H4 (cell line): ENCODE measurements around the gene PYGO2. TPM values are rescaled to one million over a fixed set of nuclear protein-coding genes. Genes with fewer than 3 reads are reported as not detected.
"Not testable (repeated sequence)": the region's sequence is repeated elsewhere in the genome, so short reads cannot be mapped to it uniquely, and the experiment has no call there.

Source experiments
- DNase-seq: peaks from one replicate; pipeline ENCODE4 v3.0.0-alpha.2; 2015; ENCODE audit warnings: low spot score
- total RNA-seq: library from RNA; depleted of rRNA; stranded (reverse); fragments of >200 nt; shearing (Covaris generic); gene quantifications from 2 replicates; pipeline ENCODE4 v1.2.3, GENCODE V29; 2014; rRNA removed

PYGO2 gene
- total RNA-seq, 1 experiment from 2014 or later = 18.0 TPM

DNA sequence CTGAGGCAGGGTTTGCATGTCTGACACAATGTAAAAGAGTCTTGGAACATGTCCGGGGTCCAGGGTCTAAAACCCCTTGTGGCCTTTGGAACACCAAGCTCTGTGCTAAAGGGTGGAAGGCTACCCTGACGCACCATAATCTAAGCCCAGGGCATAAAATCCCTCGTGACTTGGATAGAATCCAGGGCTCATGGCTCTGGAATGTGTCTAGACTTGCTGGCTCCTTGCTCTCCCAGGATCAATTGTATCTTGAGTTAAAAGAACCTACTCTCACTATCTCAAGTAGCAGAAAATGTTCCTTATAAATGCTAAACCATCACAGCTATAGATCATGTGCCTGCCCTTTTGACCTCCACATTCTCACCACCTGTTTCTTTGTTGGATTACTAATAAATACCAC, 53.5 kb downstream of the PYGO2 start:
- DNase-seq = not testable (repeated sequence)

Other genes with a start within 250 kb of the PYGO2 start
- gene KCNN3, start 91.5 kb downstream of the PYGO2 start, total RNA-seq = 0.06 and 0.41 TPM in 2 replicates
- 1.2 and 7.9 TPM in 2 replicates for gene PMVK, start 25.1 kb downstream of the PYGO2 start, total RNA-seq
- 22.8 and 31.2 TPM in 2 replicates for gene PBXIP1, start 5.7 kb downstream of the PYGO2 start, total RNA-seq
- gene SHC1, start 9.0 kb upstream of the PYGO2 start, total RNA-seq = 163 and 170 TPM in 2 replicates
- 170 and 248 TPM in 2 replicates for gene CKS1B, start 12.9 kb upstream of the PYGO2 start, total RNA-seq
- 31.4 and 37.9 TPM in 2 replicates for gene FLAD1, start 21.6 kb upstream of the PYGO2 start, total RNA-seq
- not detected in 2 replicates for gene LENEP, start 31.8 kb upstream of the PYGO2 start, total RNA-seq
- 8.3 and 10.6 TPM in 2 replicates for gene ZBTB7B, start 41.0 kb upstream of the PYGO2 start, total RNA-seq
- not detected in 2 replicates for gene DCST2, start 72.0 kb upstream of the PYGO2 start, total RNA-seq
- gene DCST1, start 72.0 kb upstream of the PYGO2 start, total RNA-seq = not detected in 2 replicates
- 51.8 and 64.3 TPM in 2 replicates for gene ADAM15, start 89.5 kb upstream of the PYGO2 start, total RNA-seq
- gene EFNA4, start 102.0 kb upstream of the PYGO2 start, total RNA-seq = 24.4 and 26.9 TPM in 2 replicates
- 7.5 and 9.5 TPM in 2 replicates for gene EFNA3, start 117.1 kb upstream of the PYGO2 start, total RNA-seq
- 14.6 and 28.0 TPM in 2 replicates for gene EFNA1, start 166.1 kb upstream of the PYGO2 start, total RNA-seq
- gene SLC50A1, start 174.1 kb upstream of the PYGO2 start, total RNA-seq = 35.8 and 40.5 TPM in 2 replicates
- gene DPM3, start 178.7 kb upstream of the PYGO2 start, total RNA-seq = 53.2 and 72.4 TPM in 2 replicates
- 128 and 140 TPM in 2 replicates for gene KRTCAP2, start 211.5 kb upstream of the PYGO2 start, total RNA-seq
- 0.37 and 1.1 TPM in 2 replicates for gene TRIM46, start 212.1 kb upstream of the PYGO2 start, total RNA-seq
- 2.8 and 3.9 TPM in 2 replicates for gene THBS3, start 246.1 kb upstream of the PYGO2 start, total RNA-seq
- gene MTX1, start 246.9 kb upstream of the PYGO2 start, total RNA-seq = 79.5 and 82.1 TPM in 2 replicates